Head of caudate nucleus (tissue), 42 donors: Measurements from ENCODE around the gene WWP2.
A peak's percentile ranks its signal among the peaks of the same experiment; 100 is the strongest.

Source experiments
- DNase-seq, 42 donors: peaks; one replicate each; pipeline versions ENCODE4 v3.0.0 to v3.0.0-alpha.2; 2020 to 2021; ENCODE audit warnings: mixed read lengths in 7 of 42
- intact Hi-C: fragments of 100-400 bp; cut with DNase I; formaldehyde crosslinking; loops from one replicate; pipeline ENCODE4 v1.15.0; 2022

The WWP2 gene

GRCh38 chr16:69904495-69905170, 142.5 kb downstream of the WWP2 start:
- intact Hi-C loops, result no loop called here
- DNase-seq, result no peak

GRCh38 chr16:69905171-69905555, 143.0 kb downstream of the WWP2 start:
- intact Hi-C loops, result no loop called here
- no peak for DNase-seq

GRCh38 chr16:69906838-69907401, 144.8 kb downstream of the WWP2 start:
- intact Hi-C loops, result no loop called here
- DNase-seq, result no peak

- no peak for DNase-seq
- intact Hi-C loops, result no loop called here
These were observed 146.9 kb downstream of the WWP2 start for GRCh38 chr16:69909043-69909442.

- intact Hi-C loops, result no loop called here
- DNase-seq, result no peak
These were observed 147.6 kb downstream of the WWP2 start for GRCh38 chr16:69909760-69910159.

- intact Hi-C loops, result no loop called here
- DNase-seq, result no peak
These were observed 148.8 kb downstream of the WWP2 start for GRCh38 chr16:69910964-69911363.

GRCh38 chr16:69916462-69916861, 154.3 kb downstream of the WWP2 start:
- no peak for DNase-seq
- intact Hi-C loops, result no loop called here

- no peak for DNase-seq
- intact Hi-C loops, result no loop called here
These were observed 155.2 kb downstream of the WWP2 start for GRCh38 chr16:69917311-69917710.

- DNase-seq, result no peak
- intact Hi-C loops, result no loop called here
These were observed 155.6 kb downstream of the WWP2 start for GRCh38 chr16:69917739-69918138.

- no peak for DNase-seq
- intact Hi-C loops, result no loop called here
These were observed 156.1 kb downstream of the WWP2 start for GRCh38 chr16:69918241-69918640.

GRCh38 chr16:69921127-69921526, 159.0 kb downstream of the WWP2 start:
- peak in 3 of 42 donors; percentile 19 to 54 (median 38) for DNase-seq
- intact Hi-C loops, result no loop called here

- no peak for DNase-seq
- intact Hi-C loops, result no loop called here
These were observed 160.1 kb downstream of the WWP2 start for GRCh38 chr16:69922200-69922599.

- intact Hi-C loops, result no loop called here
- DNase-seq, result peak in 1 of 42 donors; percentile 5
These were observed 162.1 kb downstream of the WWP2 start for GRCh38 chr16:69924041-69924775.

- no peak for DNase-seq
- intact Hi-C loops, result no loop called here
These were observed 162.7 kb downstream of the WWP2 start for GRCh38 chr16:69924777-69925191.

GRCh38 chr16:69925311-69925710, 163.2 kb downstream of the WWP2 start:
- intact Hi-C loops, result no loop called here
- no peak for DNase-seq

GRCh38 chr16:69926241-69926640, 164.1 kb downstream of the WWP2 start:
- DNase-seq, result no peak
- intact Hi-C loops, result no loop called here

- peak in 32 of 42 donors; percentile 22 to 81 (median 49) for DNase-seq
- intact Hi-C loops, result no loop called here
These were observed 165.1 kb downstream of the WWP2 start for GRCh38 chr16:69927056-69927757.

GRCh38 chr16:69928856-69929400, 166.8 kb downstream of the WWP2 start:
- DNase-seq, result no peak
- intact Hi-C loops, result no loop called here

- DNase-seq, result no peak
- intact Hi-C loops, result no loop called here
These were observed 167.3 kb downstream of the WWP2 start for GRCh38 chr16:69929480-69929879.
